Coronary artery (tissue), 2 donors: Measurements from ENCODE around the gene ZNF267.

Experiments used
- DNase-seq: peaks from one replicate; pipeline ENCODE4 v3.0.0-alpha.2; 2017; ENCODE audit warnings: low spot score
- H3K27ac ChIP-seq, 2 donors: fragments of 200-600 bp; sonication (generic); one replicate each; pipeline ENCODE4 v1.5.1; 2016 to 2019
- H3K4me3 ChIP-seq: fragments of 200-600 bp; sonication (generic); 2 replicates; pipeline ENCODE4 v1.5.1; 2016; ENCODE audit warnings: mild to moderate bottlenecking, moderate library complexity
- CTCF ChIP-seq: fragments of 200-600 bp; sonication (generic); IDR thresholded peaks from one replicate; pipeline ENCODE4 v1.5.1; 2019; ENCODE audit warnings: antibody characterized with exemption

Gene ZNF267

DNA sequence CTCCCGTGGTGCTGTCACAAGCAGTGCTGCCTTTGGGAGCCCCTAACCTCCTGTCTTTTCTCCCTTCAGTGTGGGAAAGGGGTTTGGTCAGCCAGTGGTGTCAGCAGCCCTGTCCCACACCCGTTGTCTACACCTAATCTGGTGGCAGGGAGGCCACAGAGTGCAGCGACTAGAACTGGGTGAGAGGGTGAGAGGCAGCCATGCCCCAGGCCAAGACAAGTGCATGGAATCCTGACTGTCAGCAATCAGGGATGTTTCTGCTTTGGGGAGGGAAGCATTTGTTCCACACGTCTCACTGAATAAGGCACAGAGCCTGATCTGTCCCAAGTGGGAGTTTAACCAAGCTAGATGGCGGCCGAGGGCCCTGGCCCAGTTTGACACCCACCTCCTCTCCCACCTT is 1.4 kb upstream of the ZNF267 start:
- DNase-seq: no peak
- Histone ChIP-seq H3K27ac (no peak overlapping the region), H3K4me3 (no peak overlapping the region)
- no peak for TF ChIP-seq CTCF

DNA sequence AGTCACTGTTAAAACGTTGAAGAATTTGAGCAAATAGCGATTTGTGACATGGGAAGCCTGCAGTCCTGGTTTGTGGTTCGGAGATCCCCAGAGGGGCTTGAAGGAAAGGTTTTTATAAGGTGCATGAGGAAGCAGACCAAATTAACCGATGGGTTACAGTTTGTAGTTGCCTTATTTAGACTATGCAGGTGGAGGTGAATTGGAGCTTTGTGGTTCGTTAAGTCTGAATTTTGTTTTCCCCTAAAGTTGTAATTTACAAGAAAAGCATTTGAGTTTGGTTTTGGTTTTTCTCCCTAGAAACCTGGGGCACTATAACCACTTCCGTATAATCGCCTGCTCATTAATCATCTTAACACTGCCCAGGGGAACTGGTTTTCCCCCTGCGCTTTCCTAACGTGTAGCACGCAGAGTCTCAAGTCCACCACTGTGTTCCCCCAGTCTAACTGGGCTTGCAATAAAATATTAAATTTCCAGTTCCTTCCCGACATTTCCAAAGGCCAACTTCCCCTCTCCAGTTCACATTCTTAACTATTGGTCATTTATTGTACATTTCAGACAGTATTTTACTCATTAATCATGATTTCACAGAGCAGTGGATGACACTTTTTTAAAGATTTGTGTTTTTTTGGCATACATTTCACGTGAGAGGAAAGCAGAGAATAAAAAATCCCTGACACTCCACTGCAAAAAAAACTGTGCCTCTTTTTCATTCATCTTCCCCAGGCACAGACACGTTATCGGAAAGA is 932 bp downstream of the ZNF267 start:
- Histone ChIP-seq H3K27ac (peak overlapping the region; percentile 92 to 98), H3K4me3 (peak overlapping the region; percentile 100)
- no peak for DNase-seq
- no peak for TF ChIP-seq CTCF

GRCh38 chr16:31875112-31875803 is 1.7 kb downstream of the ZNF267 start:
- DNase-seq: no peak
- H3K4me3 ChIP-seq: peak overlapping the region; percentile 100
- H3K27ac ChIP-seq: peak overlapping the region in 1 of 2 donors; percentile 98
- TF ChIP-seq CTCF: no peak

DNA sequence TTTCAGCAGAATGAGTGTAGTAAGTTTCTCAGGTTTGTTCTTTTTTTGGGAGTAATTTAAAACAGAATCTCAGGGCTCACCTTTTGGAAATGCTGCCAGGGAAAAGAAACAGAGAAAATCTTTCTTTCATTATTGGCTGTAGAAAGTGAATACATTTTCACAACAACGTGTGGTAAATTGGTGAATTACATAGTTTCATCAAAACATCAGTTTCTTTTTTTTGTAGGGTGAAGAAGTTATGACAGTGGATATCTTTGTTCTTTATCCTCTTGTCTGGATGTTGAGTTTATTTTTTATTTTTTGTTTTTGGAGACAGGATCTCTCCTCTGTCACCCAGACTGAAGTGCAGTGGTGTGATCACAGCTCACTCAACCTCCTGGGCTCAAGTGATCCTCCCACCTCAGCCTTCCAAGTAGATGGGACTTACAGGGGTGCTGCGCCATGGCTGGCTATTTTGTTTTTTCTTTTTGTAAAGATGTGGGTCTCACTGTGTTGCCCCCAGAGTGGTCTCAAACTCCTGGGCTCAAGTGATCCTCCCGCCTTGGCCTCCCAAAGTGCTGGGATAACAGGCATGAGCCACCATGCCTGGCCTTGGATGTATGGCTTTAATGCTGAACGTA is 2.4 kb downstream of the ZNF267 start:
- DNase-seq: no peak
- Histone ChIP-seq H3K4me3 (no peak overlapping the region), H3K27ac (no peak overlapping the region)
- TF ChIP-seq CTCF: no peak

DNA sequence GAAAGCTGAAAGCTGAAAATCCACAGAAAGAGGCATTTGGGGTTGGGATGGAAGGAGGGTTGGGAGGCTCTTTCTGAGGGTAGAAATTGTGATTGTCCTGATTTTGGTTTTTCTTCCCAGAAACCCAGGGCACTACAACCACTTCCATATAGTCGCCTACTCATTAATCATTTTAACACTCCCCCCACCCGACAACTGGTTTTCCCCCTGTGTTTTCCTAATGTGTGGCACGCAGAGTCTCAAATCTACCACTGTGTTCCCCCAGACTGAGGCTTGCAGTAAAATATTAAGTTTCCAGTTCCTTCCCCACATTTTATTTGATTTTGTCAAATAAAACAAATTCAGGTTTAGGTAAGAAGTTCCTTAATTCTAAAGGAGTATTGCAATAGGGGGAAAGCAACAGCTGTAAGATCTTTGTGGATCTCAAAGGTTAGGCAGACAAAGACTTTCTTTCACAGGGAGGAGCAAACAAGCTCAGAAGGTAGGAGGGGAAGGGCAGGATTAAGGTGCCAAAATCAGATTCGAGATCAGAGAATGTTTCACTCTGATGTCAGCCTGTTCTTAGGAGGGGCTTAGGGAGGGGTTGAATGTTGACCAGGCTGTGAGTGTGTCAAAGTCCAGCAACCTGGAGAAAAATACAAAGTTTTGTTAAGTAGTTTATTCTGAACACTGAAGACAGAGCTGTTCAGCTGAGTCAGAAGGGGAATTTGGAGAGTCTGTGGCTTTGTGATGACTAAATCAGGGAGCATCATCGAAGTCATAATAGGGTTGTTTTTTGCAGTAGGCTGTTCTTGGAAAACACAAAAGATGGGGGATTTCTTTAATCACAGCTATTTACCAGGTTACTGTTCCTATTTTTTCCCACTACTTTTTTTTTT is 3.6 kb downstream of the ZNF267 start:
- Histone ChIP-seq H3K27ac (peak overlapping the region; percentile 19 to 77), H3K4me3 (peak overlapping the region; percentile 41)
- DNase-seq: no peak
- no peak for TF ChIP-seq CTCF

DNA sequence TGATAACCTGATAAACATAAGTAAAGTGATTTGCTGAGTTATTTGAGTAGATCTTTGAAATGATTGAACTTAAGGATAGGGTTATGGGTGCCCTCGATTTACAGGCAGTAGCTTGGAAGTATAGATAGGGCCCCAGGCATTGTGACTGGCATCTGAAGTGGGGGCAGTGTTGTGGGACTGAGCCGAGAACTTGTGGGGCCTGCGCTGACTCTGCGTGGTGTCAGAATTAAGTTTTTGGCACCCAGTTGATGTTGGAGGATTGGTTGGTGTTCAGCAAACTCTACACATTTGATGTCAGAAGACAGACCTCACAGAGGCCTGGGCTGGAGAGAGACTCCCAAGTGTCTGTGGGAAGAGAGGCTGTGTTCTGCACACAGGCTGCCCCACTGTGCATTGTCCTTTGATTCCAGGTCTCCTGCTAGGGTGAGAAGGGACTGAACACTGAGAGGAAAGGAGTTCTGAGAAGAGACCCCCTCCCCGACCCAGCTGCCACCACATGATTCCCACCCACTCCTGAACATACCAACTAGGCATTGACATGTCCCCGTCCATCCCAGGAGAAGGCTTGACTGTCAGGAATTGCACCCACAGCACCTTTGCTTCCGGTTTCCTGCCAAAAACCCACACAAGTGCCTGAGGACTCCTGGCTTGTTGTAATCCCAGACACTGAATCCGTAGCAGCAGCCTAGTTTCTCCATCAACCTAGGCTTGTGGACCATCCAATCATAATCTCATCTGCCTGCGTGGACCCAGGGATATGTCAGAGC is 4.5 kb downstream of the ZNF267 start:
- TF ChIP-seq CTCF: no peak
- DNase-seq: no peak
- H3K4me3 ChIP-seq: peak overlapping the region; percentile 41
- peak overlapping the region; percentile 19 to 77 for H3K27ac ChIP-seq
